GM19238 (cell line): ENCODE measurements around the gene TERT.
"Not testable (repeated sequence)": the region's sequence is repeated elsewhere in the genome, so short reads cannot be mapped to it uniquely, and the experiment has no call there.

Experiments used
- DNase-seq: peaks from one replicate; pipeline ENCODE4 v3.0.0; 2011; ENCODE audit warnings: low spot score; ENCODE audit not compliant: insufficient read length

Gene TERT

DNA sequence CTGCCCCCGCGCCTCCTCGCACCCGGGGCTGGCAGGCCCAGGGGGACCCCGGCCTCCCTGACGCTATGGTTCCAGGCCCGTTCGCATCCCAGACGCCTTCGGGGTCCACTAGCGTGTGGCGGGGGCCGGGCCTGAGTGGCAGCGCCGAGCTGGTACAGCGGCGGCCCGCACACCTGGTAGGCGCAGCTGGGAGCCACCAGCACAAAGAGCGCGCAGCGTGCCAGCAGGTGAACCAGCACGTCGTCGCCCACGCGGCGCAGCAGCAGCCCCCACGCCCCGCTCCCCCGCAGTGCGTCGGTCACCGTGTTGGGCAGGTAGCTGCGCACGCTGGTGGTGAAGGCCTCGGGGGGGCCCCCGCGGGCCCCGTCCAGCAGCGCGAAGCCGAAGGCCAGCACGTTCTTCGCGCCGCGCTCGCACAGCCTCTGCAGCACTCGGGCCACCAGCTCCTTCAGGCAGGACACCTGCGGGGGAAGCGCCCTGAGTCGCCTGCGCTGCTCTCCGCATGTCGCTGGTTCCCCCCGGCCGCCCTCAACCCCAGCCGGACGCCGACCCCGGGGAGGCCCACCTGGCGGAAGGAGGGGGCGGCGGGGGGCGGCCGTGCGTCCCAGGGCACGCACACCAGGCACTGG is 548 bp downstream of the TERT start:
- no peak for DNase-seq

GRCh38 chr5:1293416-1294205 is 1.3 kb downstream of the TERT start:
- DNase-seq, result no peak

DNA sequence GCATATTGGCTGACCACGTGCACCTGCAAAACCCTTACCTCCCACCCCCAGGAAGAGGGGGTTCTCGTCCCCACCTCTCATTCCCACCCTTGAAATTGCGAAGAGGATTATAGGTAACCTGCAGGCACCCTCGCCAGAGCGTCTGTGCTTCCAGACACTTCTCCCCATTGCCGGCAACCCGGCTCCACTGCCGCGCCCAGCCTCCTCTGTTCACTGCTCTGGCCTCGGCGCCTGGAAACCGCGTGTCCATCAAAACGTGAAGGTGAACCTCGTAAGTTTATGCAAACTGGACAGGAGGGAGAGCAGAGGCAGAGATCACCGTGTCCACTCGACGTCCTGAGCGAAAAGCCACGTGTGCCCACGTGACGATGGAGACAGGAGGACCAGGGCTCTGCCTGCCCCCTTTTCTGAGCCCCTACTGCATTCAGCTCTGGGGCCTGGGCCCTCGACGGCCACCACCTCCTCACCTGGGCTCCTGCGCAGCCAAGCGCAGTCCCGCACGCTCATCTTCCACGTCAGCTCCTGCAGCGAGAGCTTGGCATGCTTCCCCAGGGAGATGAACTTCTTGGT is 1.9 kb downstream of the TERT start:
- no peak for DNase-seq

DNA sequence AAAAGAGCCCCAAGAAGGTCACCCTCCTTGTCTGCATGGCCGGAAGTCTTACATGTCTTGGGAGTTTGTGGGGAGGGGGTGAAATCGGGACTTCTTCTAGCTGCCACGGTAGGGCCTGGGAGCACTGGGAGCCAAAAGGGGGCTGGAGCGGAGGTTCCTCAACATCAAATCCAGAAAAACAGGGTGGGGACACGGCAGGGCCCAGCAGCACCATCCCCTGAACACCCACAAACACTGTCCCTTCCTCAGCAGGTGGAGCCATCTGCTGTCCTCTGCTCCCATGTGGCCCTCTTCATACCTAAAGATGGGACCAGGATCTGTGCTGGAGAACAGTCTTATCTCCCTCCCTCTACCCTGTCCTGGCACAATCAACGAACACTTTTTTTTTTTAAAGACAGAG is 2.7 kb downstream of the TERT start:
- no peak for DNase-seq

GRCh38 chr5:1291611-1292080 is 3.2 kb downstream of the TERT start:
- DNase-seq, result no peak

- not testable (repeated sequence) for DNase-seq
Measured at GRCh38 chr5:1290956-1291355, 3.9 kb downstream of the TERT start.

DNA sequence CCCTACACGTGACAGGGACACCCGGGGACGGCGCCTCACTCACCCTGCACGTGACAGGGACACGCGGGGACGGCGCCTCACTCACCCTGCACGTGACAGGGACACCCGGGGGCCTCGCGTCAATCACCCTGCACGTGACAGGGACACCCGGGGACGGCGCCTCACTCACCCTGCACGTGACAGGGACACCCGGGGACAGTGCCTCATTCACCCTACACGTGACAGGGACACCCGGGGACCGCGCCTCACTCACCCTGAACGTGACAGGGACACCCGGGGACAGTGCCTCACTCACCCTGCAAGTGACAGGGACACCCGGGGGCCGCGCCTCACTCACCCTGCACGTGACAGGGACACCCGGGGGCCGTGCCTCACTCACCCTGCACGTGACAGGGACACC is 5.3 kb downstream of the TERT start:
- DNase-seq, result not testable (repeated sequence)

DNA sequence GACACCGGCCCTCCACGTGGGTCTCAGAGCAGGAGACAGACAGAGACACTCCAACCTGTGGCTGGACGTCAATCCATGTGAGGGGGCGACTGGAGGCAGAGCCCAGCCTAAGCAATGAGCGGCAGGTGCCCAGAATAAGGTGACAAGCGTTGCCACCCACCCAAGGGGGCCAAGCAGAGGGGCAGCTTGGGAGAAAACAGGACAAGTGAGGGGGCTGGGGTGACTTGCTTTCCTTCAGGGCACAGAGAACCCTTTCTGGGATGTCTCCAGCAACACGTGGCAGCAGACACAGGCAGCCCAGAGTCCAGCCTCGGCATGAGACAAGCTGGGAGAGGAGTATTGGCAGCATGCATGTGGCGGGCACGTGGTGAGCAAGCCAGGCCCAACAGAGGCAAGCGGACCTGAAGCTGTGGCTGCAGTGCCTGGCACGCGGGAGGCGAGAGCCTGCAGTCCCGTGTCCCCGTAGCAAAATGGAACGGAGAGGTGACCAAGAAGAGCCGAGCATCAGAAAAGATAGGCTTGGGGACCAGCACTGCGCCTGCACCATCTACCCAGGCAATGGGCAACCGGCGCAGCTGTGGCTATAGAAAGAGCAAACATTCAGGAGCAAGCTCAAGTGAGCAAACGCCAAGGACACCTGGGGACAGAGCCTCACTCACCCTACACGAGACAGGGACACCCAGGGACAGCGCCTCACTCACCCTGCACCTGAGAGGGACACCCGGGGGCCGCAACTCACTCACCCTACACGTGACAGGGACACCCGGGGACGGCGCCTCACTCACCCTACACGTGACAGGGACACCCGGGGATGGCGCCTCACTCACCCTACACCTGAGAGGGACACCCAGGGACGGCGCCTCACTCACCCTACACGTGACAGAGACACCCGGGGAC is 6.2 kb downstream of the TERT start:
- no peak for DNase-seq

DNA sequence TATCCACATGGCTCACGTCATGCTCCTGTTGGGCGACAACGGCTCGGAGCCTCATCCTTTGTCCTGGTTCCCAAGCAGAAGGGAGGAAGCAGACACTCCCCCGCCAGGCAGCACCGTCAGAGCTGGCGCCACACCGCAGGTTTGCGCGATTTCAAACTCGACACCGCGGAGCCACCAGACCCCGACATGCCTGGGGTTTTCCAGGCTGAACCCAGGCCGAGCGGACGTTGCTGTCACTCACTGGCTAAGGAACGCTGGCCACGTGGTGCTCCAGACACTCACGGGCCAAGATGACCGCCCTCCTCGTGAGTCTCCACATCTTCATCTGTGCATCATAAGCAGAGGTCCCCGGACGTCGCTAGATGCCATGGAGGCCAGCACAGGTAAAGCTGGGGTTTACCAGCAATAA is 9.0 kb downstream of the TERT start:
- DNase-seq, result no peak

DNA sequence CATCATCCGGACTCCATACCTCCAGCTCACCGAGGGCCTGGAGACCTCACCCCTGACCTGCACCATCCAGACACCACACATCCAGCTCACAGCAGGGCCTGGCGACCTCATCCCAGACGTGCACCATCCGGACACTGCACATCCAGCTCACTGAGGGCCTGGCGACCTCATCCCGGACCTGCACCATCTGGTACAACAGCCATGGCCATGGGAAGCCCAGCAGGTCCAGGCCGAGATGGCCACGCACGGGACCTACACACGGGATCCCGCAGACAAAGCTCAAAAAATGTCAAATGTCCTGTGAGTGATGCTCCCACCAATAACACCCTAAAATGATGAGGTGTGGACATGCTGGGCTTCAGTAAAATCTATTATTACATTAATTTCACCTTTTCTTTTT is 9.7 kb downstream of the TERT start:
- DNase-seq, result no peak

GRCh38 chr5:1284336-1284970 is 10.4 kb downstream of the TERT start:
- DNase-seq, result not testable (repeated sequence)

GRCh38 chr5:1283729-1284041 is 11.2 kb downstream of the TERT start:
- not testable (repeated sequence) for DNase-seq

GRCh38 chr5:1282993-1283728 is 11.7 kb downstream of the TERT start:
- DNase-seq, result not testable (repeated sequence)

DNA sequence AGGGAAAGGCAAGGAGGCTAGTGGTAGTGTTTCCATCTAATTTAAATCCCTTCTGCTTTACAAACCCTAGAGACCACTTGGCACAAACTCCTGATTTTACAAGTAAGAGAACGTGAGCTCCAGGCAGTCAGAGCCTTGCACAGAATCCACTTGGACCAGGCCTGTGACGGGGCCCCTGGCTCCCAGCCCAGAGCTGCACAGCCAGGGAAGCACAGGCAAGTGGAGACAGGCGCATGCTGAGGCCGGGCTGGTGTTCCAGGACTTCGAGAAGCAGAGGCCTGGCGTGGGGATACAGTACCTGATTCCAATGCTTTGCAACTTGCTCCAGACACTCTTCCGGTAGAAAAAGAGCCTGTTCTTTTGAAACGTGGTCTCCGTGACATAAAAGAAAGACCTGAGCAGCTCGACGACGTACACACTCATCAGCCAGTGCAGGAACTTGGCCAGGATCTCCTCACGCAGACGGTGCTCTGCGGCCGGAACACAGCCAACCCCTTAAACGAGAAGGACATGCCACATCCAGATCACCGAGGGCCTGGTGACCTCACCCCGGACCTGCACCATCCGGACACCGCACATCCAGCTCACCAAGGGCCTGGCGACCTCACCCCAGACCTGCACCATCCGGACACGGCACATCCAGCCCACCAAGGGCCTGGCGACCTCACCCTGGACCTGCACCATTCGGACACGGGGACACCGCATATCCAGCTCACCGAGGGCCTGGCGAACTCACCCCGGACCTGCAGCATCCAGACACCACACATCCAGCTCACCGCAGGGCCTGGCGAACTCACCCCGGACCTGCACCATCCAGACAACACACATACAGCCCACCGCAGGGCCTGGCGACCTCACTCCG is 12.5 kb downstream of the TERT start:
- no peak for DNase-seq

DNA sequence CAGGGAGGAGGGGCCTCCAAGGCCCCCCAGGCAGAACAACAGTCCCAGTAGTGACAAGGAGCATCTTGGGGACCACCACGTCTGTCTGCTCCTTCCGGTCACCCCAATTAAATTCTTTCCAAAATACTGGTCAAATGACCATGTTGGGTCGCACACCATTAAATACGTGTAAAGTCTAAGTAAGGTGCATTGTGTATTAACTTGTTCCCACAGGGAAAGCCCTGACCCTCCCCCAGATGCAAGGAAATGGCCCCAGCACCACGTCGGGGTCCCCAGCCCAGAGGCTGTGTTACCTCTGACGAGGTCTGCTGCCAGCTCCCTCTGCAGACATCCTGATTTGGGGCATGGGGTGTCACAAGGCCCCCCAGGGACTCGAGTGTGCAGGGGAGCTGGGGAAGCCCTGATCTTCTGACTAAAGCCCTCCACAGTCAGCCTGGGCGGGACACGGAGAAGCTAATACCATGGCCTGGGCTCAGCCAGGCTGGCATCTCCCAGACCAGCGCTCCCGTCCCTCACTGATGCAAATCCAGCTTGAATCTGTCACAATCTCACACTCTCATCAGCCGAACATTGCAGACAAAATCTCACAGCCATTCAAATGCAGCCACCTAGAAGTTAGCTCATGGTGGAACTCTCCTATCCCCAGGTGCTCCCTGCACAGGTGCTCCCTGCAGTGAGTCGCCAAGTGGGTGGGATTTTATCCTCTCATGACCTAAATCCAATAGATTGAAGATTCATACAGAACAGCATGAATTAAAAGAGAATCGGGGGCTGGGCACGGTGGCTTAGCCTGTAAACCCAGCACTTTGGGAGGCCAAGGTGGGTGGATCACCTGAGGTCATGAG is 13.6 kb downstream of the TERT start:
- no peak for DNase-seq

- no peak for DNase-seq
Measured at GRCh38 chr5:1280177-1281037, 14.5 kb downstream of the TERT start.

DNA sequence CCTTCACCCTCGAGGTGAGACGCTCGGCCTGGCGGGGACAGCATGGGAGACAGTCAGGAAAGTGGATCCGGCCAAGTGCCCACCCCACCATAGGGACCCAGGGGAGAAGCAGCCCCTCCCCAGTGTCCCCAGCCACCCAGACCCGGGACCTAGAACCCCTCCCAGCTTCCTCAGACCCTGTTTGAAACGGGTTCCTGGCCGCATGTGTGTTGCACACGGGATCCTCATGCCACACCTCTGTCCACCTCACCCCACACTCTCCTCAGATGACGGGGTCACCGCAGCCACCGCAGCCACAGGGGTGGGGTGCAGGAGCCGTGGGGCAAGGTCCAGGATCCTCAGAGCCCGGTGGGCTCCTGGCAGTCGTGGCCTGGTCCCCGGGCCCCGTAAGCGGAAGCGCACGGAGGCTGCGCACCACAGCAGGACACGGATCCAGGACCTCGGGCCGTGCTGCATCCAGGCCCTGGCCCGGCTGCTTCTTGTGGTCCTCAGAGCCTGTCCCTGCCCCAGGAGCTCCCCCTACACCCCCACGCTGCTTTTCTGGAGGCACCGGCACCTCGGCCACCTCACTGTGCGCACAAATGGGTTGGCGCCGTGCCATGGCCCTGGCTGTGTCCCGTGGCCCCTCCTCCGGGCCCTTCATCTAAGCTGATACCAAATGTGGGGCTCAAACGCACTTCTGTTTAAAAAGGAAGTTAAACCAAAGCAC is 15.3 kb downstream of the TERT start:
- no peak for DNase-seq
